NCI-H345 (cell line): ENCODE data around the gene AP5S1.

Experiments used
- DNase-seq: peaks from one replicate; lab custom pipeline; 2025; lab: John Stamatoyannopoulos, UW

AP5S1 gene

DNA sequence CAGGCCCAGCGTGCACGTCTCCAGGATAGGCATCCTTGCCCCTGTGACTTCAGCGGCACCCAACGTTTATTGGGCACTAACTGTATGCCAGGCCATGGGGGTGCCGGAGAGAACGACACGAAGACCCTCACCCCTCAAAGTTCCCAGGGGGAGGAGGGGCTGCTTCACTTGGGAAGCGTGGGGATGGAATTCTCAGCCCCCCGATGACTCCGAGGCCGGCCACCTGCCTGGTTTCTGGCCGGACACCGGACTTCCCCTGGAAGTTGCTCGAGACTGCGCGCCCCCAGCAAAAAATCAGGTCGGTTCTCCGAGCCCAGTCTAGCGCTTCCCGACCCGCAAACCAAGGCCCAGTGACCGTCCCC lies 26.0 kb downstream of the AP5S1 start:
- no peak for DNase-seq

DNA sequence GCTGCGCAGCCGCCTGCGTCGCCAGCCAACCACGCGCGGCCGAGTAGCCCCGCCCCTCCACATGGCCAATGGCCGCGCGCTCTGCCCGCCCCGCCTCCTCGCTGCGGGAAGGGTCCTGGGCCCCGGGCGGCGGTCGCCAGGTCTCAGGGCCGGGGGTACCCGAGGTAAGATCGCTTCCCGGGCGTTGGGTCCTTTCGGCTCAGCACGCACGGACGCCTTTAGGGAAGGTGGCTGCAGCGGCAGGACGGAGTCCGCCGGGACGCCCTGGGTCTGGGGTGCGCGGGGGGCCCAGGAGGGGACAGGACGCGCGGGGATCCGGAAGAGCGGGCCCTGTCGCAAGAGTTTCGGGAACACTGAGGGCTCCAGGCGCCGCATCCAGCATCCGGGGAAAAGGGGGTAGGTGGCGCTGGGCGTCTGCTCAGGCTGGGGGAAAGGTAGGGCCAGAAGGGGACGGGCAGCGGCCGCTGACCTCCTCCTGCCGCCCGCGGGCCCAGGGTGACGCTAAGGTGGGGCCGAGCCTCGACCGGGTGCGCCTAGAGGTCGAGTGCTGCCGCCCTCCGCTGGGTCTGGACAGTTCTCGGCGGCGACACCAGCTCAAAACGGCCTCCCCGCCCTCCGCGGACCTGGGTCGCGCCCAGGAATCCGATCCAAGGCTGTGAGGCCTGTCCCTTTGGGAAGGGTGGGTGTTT lies 26.5 kb downstream of the AP5S1 start, which contains the start of gene MAVS:
Gene MAVS (plus strand): TSS at position 95 of the 689 bp plus-strand sequence. CDS start 7,791 bp downstream, outside the sequence.
- DNase-seq, result peak; percentile 92

DNA sequence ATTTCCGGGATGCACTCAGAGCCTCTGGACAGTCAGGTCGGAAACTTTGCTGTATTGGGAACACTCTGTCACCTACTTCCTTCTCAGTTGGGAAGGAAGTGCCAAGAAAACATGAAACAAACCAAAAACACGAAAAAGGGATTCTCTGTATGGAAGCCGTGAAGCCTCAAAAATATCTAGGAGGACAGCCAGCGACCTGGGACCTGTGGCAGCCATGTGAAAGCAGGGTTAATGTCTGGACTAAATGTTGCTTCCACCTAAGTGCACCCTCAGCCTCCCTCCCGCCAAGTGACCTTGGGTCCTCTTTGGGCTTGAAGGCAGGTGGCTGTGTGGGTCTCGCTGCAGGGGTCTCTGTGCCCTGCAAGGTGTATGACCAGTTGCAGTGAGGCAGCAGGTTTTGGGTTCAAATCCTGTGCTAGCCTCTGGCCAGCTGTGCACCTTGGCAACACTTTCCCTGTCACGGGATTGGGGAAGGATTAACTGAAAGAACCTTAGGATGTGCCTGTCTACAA lies 27.1 kb downstream of the AP5S1 start:
- DNase-seq, result no peak

DNA sequence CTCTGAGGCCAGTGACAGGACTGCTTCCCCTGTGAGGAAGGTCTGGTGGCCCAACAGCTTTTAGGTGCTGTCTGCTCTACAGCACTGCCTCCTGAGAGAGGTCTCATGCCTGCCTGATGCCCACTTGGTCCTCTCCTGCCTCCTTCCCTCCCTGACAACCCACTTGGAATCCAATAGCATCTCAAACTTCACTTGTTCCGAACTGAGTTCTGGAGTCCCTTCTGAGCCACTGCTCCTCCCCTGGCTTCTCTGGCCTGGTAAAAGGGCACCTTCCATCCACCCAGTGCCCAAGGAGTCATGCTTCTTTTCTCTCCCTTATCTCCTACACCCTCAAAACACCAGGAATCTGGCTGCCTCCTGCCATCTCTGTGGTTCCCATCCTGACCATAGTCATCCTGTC lies 28.2 kb downstream of the AP5S1 start:
- no peak for DNase-seq

DNA sequence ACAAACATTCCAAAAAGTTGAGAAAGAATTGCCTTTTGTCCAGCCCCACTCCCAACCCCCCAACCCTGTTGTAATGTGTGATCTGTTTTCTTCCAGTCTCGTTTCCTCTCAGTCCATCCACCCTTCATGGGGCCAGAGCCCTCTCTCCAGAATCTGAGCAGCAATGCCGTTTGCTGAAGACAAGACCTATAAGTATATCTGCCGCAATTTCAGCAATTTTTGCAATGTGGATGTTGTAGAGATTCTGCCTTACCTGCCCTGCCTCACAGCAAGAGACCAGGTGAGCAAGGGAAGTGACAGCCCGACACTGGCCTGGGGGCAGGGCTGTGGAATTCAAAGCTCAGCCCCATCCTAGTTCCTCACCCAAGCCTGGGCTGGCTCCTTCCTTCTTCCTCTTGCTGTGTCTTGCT lies 34.1 kb downstream of the AP5S1 start:
- no peak for DNase-seq

DNA sequence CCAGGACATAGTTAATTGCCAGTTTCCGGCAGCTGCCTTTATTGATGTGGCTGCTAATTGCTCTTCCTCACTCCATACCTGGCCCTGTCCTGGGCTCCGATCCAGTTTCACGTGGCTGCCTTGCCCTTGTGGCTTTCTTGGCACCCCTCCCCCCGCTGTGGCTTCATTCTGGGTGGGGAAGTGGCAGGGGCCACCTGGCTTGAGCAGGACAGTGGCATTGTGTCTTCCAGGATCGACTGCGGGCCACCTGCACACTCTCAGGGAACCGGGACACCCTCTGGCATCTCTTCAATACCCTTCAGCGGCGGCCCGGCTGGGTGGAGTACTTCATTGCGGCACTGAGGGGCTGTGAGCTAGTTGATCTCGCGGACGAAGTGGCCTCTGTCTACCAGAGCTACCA lies 37.1 kb downstream of the AP5S1 start:
- no peak for DNase-seq

DNA sequence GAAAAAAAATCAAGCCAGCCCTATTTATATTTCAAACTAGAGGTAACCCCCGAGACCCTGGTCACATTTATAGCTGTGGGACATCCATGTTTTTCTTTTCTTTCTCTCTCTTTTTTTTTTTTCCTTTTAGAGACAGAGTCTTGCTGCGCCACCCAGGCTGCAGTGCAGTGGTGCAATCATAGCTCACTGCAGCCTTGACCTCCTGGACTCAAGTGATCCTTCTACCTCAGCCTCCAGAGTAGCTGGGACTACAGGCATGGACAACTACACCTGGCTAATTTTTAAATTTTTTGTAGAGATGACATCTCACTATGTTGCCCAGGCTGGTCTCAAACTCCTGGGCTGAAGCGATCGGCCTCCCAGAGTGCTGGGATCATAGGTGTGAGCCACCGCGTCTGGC lies 38.3 kb downstream of the AP5S1 start:
- no peak for DNase-seq

DNA sequence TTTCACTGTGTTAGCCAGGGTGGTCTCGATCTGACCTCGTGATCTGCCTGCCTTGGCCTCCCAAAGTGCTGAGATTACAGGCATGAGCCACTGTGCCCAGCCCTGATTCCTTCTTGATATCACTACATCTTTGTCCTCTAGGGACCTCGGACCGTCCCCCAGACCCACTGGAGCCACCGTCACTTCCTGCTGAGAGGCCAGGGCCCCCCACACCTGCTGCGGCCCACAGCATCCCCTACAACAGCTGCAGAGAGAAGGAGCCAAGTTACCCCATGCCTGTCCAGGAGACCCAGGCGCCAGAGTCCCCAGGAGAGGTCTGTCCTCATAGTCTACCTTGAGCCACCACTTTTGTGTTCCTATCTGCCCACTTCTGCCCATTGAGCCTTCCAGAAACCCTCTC lies 40.8 kb downstream of the AP5S1 start:
- no peak for DNase-seq

DNA sequence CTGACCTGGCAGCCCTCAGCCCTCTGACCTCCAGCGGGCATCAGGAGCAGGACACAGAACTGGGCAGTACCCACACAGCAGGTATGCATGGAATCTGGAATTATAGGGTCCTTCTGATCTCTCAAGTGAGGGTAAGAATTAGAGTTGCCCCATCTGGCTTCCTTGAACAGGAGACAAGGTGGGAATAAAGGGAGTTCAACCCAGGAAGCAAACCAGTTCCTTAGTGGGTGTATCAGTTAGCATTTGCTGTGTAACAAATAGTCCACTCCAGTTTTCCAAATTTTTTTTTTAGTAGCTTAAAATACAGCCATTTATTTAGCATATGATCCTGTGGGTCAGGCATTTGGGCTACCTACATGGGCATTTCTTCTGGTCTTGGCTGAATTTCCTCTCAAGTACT lies 42.0 kb downstream of the AP5S1 start:
- no peak for DNase-seq

DNA sequence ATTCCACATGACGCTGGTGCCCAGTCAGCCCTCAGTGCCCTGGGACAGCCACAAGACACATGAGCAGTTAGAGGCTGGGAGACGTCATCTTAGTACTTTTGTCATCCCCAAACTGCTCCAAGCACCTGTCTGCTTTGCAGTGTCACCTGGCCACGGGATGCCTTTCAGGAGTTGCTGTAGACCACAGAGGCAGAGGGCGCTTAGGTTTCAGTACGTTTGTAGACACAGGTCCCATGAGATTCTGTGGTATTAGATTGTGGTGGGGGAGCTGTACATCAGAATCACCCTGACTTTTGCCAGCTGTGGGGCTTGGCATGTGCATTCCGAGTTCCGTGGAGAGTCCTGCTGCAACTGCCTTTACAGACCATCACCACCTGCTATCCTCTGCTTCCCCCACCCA lies 43.0 kb downstream of the AP5S1 start:
- DNase-seq, result no peak

DNA sequence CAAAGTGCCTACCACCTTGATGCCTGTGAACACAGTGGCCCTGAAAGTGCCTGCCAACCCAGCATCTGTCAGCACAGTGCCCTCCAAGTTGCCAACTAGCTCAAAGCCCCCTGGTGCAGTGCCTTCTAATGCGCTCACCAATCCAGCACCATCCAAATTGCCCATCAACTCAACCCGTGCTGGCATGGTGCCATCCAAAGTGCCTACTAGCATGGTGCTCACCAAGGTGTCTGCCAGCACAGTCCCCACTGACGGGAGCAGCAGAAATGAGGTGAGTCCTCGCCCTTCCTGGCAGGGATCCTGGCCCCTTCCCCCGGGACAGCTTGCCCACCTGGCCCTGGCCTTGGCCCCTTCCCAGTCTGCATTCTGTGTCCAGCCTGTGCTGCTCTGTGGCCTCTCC lies 44.2 kb downstream of the AP5S1 start:
- DNase-seq, result no peak

DNA sequence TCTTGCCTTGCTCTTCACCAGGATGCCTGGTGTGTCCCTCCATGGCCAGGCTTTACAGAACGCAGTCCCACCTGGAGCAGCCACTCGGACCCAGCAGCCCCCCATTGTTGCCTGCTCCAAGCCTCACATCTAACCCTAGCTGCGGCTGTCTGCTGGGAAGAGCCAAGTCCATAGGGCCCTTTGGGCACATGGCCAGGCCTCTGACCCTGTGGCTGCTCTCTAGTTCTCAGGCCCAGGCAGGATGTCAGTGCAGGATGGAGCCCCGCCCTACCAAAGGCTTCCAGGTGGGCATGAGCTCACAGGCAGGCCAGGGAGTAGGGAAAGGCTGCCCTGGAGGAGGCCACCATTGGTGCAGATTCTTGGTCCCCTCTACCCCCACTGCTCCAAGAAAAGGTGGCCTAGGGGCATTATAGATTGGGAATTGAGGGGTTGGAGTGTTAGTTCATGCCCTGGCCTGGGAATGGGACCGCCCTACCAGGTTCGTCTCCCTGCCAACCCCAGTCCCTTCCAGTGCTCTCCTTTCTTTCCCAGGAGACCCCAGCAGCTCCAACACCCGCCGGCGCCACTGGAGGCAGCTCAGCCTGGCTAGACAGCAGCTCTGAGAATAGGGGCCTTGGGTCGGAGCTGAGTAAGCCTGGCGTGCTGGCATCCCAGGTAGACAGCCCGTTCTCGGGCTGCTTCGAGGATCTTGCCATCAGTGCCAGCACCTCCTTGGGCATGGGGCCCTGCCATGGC lies 45.0 kb downstream of the AP5S1 start:
- no peak for DNase-seq

DNA sequence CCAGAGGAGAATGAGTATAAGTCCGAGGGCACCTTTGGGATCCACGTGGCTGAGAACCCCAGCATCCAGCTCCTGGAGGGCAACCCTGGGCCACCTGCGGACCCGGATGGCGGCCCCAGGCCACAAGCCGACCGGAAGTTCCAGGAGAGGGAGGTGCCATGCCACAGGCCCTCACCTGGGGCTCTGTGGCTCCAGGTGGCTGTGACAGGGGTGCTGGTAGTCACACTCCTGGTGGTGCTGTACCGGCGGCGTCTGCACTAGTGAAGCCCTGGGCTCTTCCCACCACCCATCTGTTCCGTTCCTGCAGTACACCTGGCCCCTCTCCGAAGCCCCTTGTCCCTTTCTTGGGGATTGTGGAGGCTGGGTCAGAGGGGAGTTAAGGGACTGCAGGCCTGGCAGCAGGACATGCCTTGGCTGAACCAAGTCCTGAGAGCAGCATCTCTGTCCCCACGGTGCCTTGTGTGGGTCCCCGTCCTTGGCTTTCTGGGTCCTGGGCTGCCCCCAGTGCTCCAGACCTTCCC lies 45.6 kb downstream of the AP5S1 start:
- DNase-seq, result no peak

DNA sequence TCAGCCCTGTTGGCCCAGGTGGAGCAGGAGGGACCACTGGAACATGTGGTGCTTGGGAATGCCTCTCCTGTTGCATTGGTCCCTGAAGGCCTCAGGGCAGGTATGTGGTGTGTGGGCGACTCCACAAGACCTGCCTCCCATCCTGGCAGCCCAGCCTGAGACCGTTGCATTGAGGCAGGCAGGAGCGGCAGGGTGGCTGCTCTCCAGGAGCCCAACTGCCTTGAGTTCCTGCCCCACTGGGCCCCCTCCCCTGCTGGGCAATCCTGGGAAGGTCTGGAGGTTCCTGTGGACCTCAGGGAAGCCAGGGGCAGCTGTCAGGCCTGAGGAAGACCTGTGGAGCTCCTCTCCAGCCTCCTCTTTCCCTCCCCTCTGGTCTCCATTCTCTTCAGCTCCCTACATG lies 46.1 kb downstream of the AP5S1 start:
- no peak for DNase-seq

DNA sequence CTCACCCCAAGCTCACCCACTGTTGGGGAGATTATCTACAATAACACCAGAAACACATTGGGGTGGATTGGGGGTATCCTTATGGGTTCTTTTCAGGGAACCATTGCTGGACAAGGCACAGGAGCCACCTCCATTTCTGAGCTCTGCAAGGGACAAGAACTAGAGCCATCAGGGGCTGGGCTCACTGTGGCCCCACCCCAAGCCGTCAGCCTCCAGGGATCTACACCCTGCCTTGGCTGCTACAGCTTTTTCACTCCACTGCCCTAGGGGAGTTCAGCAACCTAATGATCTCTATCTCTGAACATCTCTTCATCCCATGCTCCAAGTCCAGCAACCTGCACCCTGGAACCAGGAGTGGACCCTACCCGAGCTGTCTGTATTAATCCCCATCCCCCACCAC lies 47.5 kb downstream of the AP5S1 start:
- no peak for DNase-seq

DNA sequence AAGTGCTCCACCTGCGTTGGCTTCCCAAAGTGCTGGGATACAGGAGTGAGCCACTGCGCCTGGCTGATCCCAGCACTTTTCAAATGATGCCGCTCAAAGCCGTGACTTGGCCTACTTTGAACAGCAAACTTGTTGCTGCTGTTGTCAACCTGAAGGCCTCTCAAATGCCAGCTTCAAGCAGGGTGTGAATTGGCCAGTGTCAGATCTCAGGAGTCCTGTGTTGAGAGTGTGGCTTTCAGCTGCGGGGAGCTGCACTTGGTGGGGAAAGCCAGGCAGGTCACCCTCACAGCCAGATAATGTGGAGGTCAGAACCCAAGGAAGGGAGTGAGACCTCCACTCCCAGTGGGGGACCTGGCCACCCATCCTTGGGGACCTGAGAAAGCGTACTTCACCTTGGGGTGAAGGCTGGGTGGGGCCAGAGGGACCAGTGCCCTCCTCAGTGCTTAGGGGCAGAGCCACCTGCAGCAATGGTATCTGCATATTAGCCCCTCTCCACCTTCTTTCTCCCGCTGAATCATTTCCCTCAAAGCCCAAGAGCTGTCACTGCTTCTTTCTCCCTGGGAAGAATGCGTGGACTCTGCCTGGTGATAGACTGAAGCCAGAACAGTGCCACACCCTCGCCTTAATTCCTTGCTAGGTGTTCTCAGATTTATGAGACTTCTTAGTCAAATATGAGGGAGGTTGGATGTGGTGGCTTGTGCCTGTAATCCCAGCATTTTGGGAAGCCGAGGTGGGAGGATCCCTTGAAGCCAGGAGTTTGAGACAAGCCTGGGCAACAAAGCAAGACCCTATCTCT lies 49.7 kb downstream of the AP5S1 start:
- no peak for DNase-seq

DNA sequence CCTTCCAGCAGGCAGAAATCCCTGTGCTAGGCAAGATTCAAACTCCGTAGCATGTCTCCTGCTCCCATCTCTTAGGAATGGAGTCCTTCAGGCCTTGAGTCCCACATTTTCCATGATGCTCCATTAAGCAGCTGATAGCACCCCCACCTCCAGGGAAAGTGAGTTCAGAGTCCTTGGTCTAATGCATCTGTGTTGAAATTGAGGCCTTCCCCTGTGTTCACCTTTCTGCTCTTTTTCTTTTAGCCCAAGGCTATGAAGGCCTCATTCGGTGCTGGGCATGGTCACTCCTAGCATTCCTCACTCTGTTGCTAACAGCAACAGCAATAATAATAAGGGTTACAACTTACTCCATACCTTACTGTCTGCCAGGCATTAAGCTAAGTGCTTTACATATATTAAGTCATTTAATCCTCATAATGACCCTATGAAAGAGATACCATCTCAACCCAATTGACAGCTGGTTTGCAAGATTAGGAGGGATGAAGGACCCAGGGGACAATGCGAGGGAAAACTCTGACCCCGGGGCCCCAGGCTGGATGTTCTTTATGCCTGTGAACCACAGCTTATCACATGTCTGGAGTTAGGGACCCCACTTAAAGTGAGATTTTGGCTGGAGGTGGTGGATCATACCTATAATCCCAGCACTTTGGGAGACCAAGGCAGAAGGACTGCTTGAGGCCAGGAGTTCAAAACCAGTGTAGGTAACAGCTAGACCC lies 51.4 kb downstream of the AP5S1 start:
- DNase-seq, result no peak

DNA sequence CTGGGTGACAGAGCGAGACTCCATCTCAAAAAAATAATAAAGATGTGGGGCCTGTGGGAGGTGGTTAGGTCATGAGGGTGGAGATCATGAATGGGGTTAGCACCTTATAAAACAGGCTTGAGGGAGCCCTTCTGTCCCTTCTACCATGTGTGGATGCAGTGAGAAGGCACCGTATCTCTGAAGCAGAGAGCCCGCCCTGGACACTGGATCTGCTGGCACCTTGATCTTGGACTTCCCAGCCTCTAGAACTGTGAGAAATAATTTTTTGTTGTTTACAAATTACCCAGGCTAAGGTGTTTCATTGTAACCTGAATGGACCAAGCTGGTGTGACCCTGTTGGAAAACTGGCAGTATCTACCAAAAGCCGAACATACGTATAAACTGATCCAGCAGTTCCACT lies 53.2 kb downstream of the AP5S1 start:
- DNase-seq, result no peak

DNA sequence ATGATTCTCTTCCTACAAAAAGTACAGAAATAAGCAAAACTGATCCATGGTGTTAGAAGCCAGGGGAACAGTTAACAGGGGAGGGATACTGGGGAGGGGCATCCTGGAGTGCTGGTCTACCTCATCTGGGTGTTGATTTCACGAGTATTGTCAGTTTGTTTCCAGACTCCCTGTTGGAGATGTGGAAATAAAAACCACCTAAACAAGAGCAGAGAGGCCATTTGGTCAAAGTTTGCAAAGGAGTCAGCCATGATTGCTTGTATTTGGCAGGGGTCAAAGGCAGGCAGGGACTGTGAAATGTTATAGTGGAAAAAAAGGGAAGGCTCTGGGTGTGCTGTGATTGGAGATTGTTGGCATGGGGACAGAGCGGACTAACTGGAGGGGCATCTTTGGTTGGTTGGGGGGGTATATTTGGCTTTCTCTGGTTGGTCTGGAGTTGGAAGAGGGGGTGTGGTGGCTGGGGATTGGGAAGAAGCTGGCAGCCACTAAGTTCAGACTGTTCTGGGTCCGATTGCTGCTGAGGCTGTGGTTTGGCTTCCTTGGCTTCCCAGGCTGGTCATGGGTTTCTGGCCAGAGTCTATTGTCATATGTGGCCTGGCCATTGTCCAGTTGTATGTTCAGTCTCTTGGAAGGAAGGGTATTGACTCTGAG lies 54.0 kb downstream of the AP5S1 start:
- no peak for DNase-seq

DNA sequence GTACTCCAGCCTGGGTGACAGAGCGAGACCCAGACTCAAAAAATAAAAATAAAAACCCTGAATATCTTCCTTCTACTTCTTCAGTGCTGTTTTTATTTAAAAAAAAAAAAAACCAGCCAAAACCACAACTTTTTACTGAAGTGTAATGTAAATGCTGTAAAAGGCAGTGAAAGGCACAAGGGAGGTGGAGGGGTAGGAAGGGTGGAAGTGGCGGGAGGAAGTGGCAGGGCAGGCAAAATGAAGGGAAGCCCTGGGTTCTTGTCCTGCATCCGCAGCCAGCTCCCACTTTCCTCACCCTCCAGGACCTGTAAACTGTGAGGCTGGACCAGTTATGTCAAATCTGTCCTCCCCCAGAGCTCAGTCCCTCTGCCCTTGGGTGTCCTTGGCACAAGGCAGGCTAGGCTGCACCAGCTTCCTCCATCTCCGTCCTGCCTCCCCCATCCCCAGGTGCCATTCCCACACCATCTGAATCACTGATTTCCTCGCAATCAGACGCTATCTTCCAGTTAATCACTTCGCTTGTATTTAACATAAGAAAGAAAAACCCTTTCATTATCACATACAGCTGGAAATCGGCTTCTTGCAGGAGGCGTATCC lies 55.1 kb downstream of the AP5S1 start:
- no peak for DNase-seq

DNA sequence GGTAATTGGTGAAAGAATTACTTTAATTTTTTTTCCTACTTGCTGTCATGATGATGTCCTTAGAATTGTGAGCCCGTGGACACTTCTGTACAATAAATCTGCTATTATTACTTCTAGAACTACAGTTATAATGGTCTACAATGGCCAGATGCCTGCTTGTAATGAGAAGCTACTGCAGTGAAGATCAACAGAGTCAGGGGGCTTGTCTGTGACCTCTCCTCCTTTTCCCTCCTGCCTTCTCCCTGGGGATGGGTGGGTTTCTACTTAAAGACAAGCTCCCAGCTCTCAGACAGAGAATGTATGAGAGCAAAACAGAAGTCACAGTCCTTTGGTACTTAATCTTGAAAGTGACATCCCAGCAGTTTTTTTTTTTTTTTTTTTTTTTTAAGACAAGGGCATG lies 55.7 kb downstream of the AP5S1 start:
- DNase-seq, result no peak
